ENCODE results near the gene IAPP. TPM values are rescaled to one million over a fixed set of nuclear protein-coding genes. Genes with fewer than 3 reads are reported as not detected.

The IAPP gene
- total RNA-seq, 1 experiment from 2014 or later, result not detected

DNA sequence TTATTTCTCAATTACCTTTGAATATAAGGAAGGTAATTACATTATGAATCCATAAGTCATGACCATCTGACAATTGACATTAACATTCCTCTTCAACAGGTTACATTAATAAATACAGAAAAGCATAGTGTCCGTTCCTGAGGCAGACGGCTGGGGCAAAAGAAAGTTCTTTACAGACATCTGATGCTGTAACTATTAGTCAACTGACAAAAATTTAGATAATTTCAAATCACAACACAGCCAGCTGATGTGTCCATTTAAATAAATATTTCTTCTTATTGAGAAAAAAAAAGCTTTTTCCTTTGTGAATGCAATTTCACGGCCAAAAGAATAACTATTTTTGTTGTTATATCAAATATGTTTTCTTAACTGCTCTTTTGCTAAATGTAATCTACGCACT lies 55.5 kb downstream of the IAPP start:
- CTCF ChIA-PET, result no interaction called here
- no peak overlapping the region for H3K27ac Mint-ChIP-seq (ENCODE audit: unreplicated experiment)

More for the DNA sequence above, 55.5 kb downstream of the IAPP start:
- Mint-ChIP-seq H3K27me3 (ENCODE audit: insufficient read depth, unreplicated experiment) (peaks cover 7% of the 10 kb centered on the region), H3K9me3 (ENCODE audit: unreplicated experiment) (peaks cover 21% of the 10 kb centered on the region), H3K36me3 (ENCODE audit: insufficient read depth, unreplicated experiment) (no peaks in the 10 kb centered on the region), H3K4me3 (ENCODE audit: unreplicated experiment) (no peak overlapping the region), H3K4me1 (ENCODE audit: low read depth, unreplicated experiment) (no peaks in the 10 kb centered on the region)
- H3K9me3 ChIP-seq, result no peaks in the 10 kb centered on the region
- BruUV-seq (replicated peaks), result no TSS peak
- no peak for DNase-seq
- intact Hi-C loops (cut with micrococcal nuclease; ENCODE audit: unreplicated experiment), result no loop called here
- no peaks in the 10 kb centered on the region for H3K27me3 ChIP-seq (replicated peaks; ENCODE audit: control insufficient read depth, insufficient read depth, low read length)
- POLR2A ChIA-PET, result no interaction called here
- no peaks in the 10 kb centered on the region for H3K36me3 ChIP-seq (ENCODE audit: control insufficient read depth, insufficient read depth, low read length)
- no peak for TF ChIP-seq CTCF (IDR thresholded peaks at IDR 0.05; ENCODE audit: insufficient read depth in 1 of 2, low read depth in 1 of 2, low read length in 1 of 2, severe bottlenecking in 1 of 2, unreplicated experiment in 1 of 2)
- no peak overlapping the region for H3K4me3 ChIP-seq (ENCODE audit: low read depth, low read length)
- H3K4me1 ChIP-seq, result no peaks in the 10 kb centered on the region

Other genes with a start within 250 kb of the IAPP start
- 0.18 and 0.51 TPM in 2 replicates for gene SLCO1B1, start 241.7 kb upstream of the IAPP start, total RNA-seq (2022)
- 1.1 and 1.2 TPM in 2 replicates for gene SLCO1A2, start 38.0 kb upstream of the IAPP start, total RNA-seq (2022)
- 16.7 and 17.7 TPM in 2 replicates for gene PYROXD1, start 64.8 kb downstream of the IAPP start, total RNA-seq (2022)
- 50.7 and 55.3 TPM in 2 replicates for gene RECQL, start 128.7 kb downstream of the IAPP start, total RNA-seq (2022)
- gene GOLT1B, start 128.9 kb downstream of the IAPP start, total RNA-seq (2022), result 75.9 and 81.7 TPM in 2 replicates
- gene SPX, start 153.4 kb downstream of the IAPP start, total RNA-seq (2022), result 6.4 and 6.9 TPM in 2 replicates
- 0.66 and 1.3 TPM in 2 replicates for gene GYS2, start 231.9 kb downstream of the IAPP start, total RNA-seq (2022)

Data from Caco-2 (cell line).